ENCODE measurements around the gene HTR2A.
A peak's percentile ranks its signal among the peaks of the same experiment; 100 is the strongest.

Gene HTR2A

DNA sequence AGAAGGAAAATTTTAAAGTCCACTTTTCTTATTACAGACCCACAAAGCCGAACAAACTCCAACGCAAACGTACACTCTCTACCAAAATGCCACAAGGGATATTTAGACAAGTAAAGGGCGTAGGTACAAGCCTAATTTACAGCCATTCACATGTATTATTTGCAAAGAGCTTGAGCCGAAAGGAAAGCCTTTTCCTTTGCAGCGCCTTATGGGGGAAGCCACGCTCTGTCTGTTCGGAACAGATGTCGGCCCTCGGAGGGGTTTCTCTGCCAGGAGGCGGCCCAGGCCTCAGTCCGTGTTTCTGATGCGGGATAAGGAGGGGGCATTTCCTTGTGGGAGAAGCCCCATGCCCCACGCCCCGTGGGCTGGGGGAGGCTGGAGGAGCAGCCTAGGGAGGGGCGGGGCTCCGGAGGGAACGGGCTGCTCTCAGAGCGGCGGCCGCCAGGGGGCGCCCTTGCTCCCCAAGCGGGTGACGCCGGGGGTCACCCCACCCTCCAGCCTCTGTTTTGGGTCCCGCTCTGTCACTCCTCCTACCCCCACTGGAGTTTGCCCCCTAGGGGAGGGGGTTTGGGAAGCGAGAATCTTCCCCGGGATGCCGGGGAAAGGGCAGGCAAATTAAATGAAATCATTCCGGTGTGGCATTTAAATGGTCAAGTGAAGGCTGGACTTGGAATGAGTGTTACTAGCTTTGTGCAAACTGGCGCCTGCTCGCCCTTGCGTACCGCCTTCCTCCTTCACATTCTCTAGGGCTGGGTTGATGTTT lies 2.9 kb downstream of the HTR2A start:
- Mint-ChIP-seq H3K27ac (no peak overlapping the region), H3K36me3 (no peaks in the 10 kb centered on the region), H3K9me3 (no peaks in the 10 kb centered on the region), H3K4me1 (peaks cover 16% of the 10 kb centered on the region), H3K4me3 (peak overlapping the region; percentile 36)
- ATAC-seq: peak; percentile 80
- peak; percentile 66 to 84 for DNase-seq (ENCODE audit: low spot score in 2 of 2)

DNA sequence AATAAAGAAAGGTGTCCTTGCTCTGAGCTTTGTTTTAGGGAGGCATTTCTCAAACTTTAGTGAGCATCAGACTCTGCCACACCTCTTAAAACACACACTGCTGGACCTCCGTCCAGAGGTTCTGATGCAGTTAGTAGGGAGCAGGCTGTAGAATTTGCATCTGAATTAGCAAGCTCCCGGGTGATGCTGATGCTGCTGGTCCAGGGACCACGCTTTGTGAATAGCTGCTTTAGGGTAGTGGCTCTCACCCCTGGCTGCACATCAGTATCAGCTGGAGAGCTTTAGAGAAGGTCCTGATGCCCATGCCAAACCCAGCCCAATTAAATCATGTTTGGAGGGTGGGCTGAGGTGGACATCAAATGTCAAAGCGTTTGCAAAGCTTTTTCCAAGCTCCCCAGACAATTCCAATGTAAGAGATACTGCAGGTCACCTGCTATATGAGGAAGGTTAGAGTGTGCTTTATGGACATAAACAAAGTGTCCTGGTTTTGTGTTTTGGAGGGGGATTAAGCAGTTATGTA lies 3.6 kb downstream of the HTR2A start:
- H3K4me3 Mint-ChIP-seq: peak overlapping the region; percentile 36
- H3K4me1 Mint-ChIP-seq: peaks cover 16% of the 10 kb centered on the region
- H3K9me3 Mint-ChIP-seq: no peaks in the 10 kb centered on the region
- DNase-seq (ENCODE audit: low spot score in 2 of 2): no peak
- H3K27ac Mint-ChIP-seq: no peak overlapping the region
- no peaks in the 10 kb centered on the region for H3K36me3 Mint-ChIP-seq
- no peak for ATAC-seq

DNA sequence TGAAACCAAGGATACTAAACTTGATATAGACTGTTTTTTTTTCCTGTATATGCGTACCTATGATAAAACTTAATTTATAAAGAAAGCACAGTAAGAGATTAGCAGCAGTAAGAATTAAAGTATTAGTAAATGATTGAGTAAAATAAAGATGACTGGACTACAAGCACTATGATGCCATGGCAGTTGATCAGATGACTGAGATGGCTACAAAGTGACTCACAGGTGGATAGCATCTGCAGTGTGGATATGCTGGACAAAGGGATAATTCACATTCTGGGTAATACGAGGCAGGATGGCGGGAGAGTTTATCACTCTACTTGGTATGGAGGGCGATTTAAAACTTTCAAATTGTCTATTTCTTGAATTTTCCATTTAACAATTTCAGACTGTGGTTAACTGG lies 11.8 kb downstream of the HTR2A start:
- H3K27ac Mint-ChIP-seq: no peak overlapping the region
- no peaks in the 10 kb centered on the region for H3K9me3 Mint-ChIP-seq
- no peaks in the 10 kb centered on the region for H3K4me1 Mint-ChIP-seq
- no peak overlapping the region for H3K4me3 Mint-ChIP-seq
- no peak for ATAC-seq
- DNase-seq (ENCODE audit: low spot score in 2 of 2): no peak
- no peaks in the 10 kb centered on the region for H3K36me3 Mint-ChIP-seq

DNA sequence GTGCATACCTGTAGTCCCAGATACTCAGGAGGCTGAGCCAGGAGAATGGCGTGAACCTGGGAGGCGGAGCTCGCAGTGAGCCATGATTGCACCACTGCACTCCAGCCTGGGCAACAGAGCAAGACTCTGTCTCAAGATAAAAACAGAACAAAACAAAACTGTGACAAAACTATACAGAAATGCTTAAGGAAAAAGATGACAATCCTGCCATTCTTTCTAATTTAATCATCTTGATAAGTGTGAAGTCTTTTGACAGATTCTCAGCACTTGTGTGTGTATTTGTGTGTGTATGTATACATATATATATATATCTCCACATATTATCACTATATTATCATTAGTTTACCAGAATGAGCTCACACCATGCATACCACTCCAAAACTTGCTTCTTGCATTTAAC lies 12.3 kb downstream of the HTR2A start:
- Mint-ChIP-seq H3K27ac (no peak overlapping the region), H3K4me3 (no peak overlapping the region), H3K36me3 (no peaks in the 10 kb centered on the region), H3K4me1 (no peaks in the 10 kb centered on the region), H3K9me3 (no peaks in the 10 kb centered on the region)
- DNase-seq (ENCODE audit: low spot score in 2 of 2) (no peak), ATAC-seq (no peak)

DNA sequence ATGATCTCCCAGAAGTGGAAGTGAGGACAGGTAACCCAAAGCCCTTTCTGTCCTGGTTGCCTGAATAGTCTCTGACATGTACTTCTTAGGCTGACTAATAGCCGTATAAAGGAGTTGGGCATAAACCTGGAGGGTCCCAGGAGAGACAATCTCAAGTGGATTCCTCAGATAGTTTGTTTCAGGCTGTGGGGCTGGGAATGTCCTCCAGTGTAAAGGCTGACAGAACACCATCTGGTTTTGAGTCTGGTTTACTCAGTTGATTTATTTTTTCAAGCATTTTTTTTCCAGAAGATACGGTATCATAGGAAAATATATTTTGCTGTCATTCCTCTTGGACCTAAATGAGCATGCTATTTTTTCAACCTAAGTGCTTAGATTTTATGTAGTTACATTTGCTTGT lies 15.2 kb downstream of the HTR2A start:
- no peak for ATAC-seq
- no peaks in the 10 kb centered on the region for H3K4me1 Mint-ChIP-seq
- no peak overlapping the region for H3K4me3 Mint-ChIP-seq
- no peaks in the 10 kb centered on the region for H3K36me3 Mint-ChIP-seq
- H3K27ac Mint-ChIP-seq: no peak overlapping the region
- no peaks in the 10 kb centered on the region for H3K9me3 Mint-ChIP-seq
- DNase-seq (ENCODE audit: low spot score in 2 of 2): no peak

DNA sequence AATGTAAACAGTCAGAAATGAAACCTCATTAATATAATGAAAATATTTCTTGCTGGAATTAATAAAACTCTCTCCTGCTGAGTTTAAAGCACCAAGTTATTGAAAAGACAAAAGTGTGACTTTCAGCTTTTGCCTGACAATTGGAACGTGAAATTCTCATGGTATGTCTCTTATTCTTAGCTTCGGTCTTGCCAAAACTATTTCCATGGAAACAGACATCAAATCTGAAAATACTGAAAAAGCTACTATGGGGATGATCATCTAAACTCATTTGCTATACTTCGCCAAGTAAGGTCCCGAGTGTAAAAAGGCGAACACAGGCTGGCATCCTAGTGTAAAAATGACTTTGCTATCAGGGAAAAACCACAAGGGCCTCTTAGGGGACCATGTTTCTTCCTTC lies 22.8 kb downstream of the HTR2A start:
- Mint-ChIP-seq H3K27ac (no peak overlapping the region), H3K4me1 (no peaks in the 10 kb centered on the region)

DNA sequence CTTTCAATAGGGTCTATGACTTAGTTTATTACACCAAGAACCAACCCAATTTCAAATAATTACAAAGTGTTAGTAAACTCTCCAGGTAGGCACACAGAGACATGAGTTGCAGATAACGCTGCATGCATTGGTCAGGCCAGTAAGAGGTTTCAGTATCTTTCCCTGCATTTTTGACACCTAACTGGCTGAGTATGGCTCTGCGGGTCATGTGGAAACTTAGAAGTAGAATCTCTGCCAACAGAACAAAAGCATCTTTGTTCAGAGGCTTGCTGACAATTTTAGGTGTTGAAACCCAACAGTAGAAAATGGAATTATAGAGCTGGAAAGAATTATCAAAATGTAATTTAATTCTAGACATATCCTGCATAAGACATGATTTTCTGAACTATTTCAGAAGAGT lies 25.3 kb downstream of the HTR2A start:
- Mint-ChIP-seq H3K4me3 (no peak overlapping the region), H3K36me3 (no peaks in the 10 kb centered on the region), H3K4me1 (no peaks in the 10 kb centered on the region), H3K9me3 (no peaks in the 10 kb centered on the region), H3K27ac (no peak overlapping the region)
- ATAC-seq (no peak), DNase-seq (ENCODE audit: low spot score in 2 of 2) (no peak)

More for the DNA sequence above, 22.8 kb downstream of the HTR2A start:
- Mint-ChIP-seq H3K36me3 (no peaks in the 10 kb centered on the region), H3K4me3 (no peak overlapping the region), H3K9me3 (no peaks in the 10 kb centered on the region)
- DNase-seq (ENCODE audit: low spot score in 2 of 2) (no peak), ATAC-seq (no peak)

DNA sequence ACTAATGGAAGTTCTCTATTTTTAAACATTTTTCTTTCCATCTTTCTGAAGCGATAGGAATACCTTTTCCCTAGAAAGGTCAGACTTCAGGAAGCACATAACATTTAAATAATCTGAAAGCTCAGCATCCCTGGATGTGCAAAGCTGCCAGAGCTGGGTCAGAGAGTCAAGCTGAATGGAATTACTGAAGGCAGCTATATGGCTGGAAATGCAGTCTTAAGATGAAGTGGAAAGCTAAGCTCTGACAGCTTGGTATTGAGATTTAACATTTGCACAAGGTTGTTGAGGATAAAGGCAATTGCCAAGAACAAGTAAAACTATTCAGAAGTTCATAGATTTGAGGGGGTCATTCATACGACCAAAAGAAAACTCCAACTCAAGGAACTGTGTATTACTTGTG lies 28.8 kb downstream of the HTR2A start:
- no peaks in the 10 kb centered on the region for H3K4me1 Mint-ChIP-seq
- H3K27ac Mint-ChIP-seq: no peak overlapping the region
- DNase-seq (ENCODE audit: low spot score in 2 of 2) (no peak), ATAC-seq (no peak)
- H3K9me3 Mint-ChIP-seq: no peaks in the 10 kb centered on the region
- H3K36me3 Mint-ChIP-seq: no peaks in the 10 kb centered on the region
- no peak overlapping the region for H3K4me3 Mint-ChIP-seq

DNA sequence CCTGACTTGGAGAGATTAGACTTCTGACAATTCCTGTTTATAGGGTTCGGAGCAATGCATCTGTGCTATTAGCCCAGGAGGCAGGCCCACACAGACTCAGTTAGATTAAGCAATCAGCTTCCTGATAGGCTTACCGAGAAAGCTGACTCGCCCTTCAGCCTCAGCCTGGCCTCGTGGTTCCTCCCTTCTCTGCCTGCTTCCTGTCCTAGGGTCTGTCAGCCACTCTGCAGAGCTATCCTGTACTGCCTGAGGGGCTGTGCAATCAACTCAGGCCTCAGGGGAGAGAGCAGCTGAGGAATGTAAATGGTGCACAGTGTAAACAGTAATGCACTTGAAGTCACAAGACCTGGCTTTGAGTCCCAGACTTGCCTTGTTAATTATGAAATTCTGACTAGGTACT lies 30.7 kb downstream of the HTR2A start:
- peak; percentile 57 for ATAC-seq

DNA sequence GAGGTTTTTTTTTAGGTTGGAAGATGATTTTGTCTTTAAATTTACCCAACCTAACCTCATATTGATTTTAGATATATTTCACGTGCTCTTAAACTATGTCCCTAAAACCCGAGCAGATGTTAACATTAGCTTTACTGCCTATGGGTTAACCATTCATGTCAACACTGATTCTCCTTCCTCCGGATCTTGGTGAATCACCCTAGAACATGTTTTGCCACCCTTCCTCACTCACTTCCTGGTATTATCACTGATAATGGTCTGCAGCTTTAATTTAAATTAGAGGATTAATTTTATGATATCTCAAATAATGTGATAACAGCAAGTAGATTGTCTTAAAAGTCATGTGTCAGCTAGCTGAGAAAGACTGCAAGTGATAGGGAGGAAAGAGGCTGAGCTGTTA lies 31.9 kb downstream of the HTR2A start:
- no peaks in the 10 kb centered on the region for H3K36me3 Mint-ChIP-seq
- DNase-seq (ENCODE audit: low spot score in 2 of 2): no peak
- H3K9me3 Mint-ChIP-seq: no peaks in the 10 kb centered on the region
- no peak overlapping the region for H3K27ac Mint-ChIP-seq
- ATAC-seq: no peak
- no peak overlapping the region for H3K4me3 Mint-ChIP-seq
- H3K4me1 Mint-ChIP-seq: no peaks in the 10 kb centered on the region

More for the DNA sequence above, 30.7 kb downstream of the HTR2A start:
- Mint-ChIP-seq H3K4me1 (no peaks in the 10 kb centered on the region), H3K9me3 (no peaks in the 10 kb centered on the region), H3K4me3 (no peak overlapping the region), H3K36me3 (no peaks in the 10 kb centered on the region), H3K27ac (no peak overlapping the region)
- DNase-seq (ENCODE audit: low spot score in 2 of 2): no peak

DNA sequence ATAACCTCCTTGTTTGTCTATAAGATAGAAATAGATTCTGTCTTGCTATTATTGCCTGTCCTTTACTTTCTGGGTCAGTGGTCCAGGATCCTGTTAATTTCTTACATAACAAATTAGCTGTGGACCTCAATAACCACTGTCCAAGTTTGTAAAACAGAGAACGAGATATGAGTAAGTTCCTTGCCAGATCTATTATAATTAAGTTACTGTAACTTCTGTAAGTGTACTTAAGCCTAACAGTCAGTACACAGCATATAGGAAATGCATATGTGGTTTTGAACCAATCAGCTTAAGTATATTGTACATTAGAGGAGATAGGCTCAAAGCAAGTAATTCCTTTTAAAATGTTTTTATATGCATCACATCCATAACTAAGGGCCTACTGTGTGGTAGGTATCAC lies 34.9 kb downstream of the HTR2A start:
- no peak for ATAC-seq
- H3K4me1 Mint-ChIP-seq: no peaks in the 10 kb centered on the region
- no peak overlapping the region for H3K4me3 Mint-ChIP-seq
- no peaks in the 10 kb centered on the region for H3K36me3 Mint-ChIP-seq
- H3K27ac Mint-ChIP-seq: no peak overlapping the region
- DNase-seq (ENCODE audit: low spot score in 2 of 2): no peak
- no peaks in the 10 kb centered on the region for H3K9me3 Mint-ChIP-seq

DNA sequence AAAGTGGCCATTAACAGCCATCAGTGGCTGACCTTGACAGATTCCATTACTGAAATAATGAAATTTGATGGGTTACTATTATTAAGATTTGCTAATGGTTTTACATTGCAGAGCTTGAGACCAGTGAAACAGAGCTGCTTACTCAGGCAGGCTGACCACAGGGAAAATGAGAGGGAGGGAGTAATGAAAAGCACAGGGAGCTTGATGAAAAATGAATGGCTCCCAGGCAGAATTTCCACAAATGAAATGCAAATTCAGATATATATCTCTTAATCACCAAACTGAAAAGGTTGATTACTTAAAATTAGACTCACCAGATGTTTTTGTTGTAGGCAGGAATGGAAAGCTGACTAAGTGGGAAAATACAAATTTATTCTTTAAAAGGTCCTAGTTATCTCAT lies 36.1 kb downstream of the HTR2A start:
- Mint-ChIP-seq H3K4me1 (no peaks in the 10 kb centered on the region), H3K4me3 (no peak overlapping the region), H3K36me3 (no peaks in the 10 kb centered on the region), H3K27ac (no peak overlapping the region), H3K9me3 (no peaks in the 10 kb centered on the region)
- no peak for DNase-seq (ENCODE audit: low spot score in 2 of 2)
- ATAC-seq: no peak

DNA sequence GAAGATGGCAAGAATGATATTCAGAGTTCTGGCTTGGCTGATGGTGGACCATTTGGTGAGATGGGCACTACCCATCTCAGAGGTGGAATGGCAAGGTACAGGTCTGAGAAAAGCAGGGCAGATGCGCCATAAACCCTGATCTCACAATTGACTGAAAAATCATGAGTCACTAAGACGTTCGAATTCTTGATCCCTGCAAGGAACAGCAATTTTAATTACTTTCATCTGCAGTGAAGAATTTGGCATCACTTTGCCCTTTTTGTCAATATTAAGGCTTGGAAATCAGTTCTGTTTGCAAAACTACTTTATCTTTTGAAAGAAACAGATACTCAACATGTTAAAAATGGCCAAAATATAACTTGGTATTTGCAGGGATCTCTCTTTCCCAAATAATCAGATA lies 38.1 kb downstream of the HTR2A start:
- no peaks in the 10 kb centered on the region for H3K36me3 Mint-ChIP-seq
- H3K9me3 Mint-ChIP-seq: no peaks in the 10 kb centered on the region
- DNase-seq (ENCODE audit: low spot score in 2 of 2) (no peak), ATAC-seq (no peak)
- H3K4me3 Mint-ChIP-seq: no peak overlapping the region
- no peaks in the 10 kb centered on the region for H3K4me1 Mint-ChIP-seq
- H3K27ac Mint-ChIP-seq: no peak overlapping the region

DNA sequence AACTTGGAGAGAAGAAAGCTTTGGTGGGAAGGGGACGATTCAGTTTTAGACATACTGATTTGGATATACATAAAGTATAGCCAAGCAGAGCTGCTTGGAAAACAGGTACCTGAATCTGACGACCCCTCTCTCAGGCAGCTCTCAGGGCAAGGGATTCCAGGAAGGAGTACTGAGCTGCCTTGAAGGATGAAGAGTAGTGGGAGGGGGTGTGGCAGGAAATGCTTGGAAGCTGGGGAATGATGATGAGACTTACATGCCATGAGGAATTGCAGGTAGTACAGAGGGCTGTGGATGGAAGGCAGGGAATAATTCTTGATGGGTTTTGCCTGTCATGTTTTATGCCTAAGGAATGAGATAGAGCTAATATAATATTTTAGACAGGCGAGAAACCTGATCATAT lies 38.7 kb downstream of the HTR2A start:
- Mint-ChIP-seq H3K9me3 (no peaks in the 10 kb centered on the region), H3K27ac (no peak overlapping the region), H3K4me1 (no peaks in the 10 kb centered on the region), H3K36me3 (no peaks in the 10 kb centered on the region), H3K4me3 (no peak overlapping the region)
- DNase-seq (ENCODE audit: low spot score in 2 of 2) (no peak), ATAC-seq (no peak)

DNA sequence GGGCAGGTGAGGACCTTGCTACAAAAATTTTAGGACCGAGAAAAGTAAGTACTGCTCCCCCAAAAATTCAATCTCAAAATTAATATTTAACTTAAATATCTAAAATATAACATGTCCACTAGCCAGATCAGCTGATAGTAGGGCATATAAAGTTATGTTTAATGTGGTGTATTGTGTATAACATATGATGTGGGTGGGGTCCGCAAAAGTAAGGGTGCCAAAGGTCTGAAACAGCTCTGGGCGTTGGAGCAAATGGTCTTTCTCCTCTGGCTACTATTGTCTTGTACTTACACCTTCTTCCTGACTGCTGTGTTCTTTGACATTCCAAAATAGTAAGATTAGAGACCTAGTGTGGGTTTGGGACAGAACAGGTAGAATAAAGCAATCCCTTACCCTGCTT lies 41.2 kb downstream of the HTR2A start:
- Mint-ChIP-seq H3K4me3 (no peak overlapping the region), H3K9me3 (no peaks in the 10 kb centered on the region), H3K4me1 (no peaks in the 10 kb centered on the region), H3K36me3 (no peaks in the 10 kb centered on the region), H3K27ac (no peak overlapping the region)
- ATAC-seq (no peak), DNase-seq (ENCODE audit: low spot score in 2 of 2) (no peak)

DNA sequence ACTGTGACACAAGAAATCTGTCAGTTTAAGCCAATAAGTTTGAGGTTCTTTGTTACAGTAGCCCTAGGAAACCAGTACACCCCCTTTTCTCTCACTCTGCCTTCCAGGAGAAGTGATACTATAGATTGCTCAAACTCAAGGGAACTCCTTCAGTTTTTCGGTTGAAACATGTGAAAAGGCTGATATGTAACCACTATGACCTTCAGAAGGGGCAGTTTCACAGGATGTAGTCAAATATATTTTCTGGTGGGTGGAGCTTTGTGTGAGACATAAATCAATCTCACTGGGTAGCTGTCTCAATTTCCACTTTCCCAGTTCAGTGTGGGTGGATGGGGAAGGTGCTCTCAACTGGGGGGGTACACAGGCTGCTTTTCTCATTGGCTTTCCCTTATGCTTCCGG lies 41.7 kb downstream of the HTR2A start:
- no peak overlapping the region for H3K27ac Mint-ChIP-seq
- H3K4me1 Mint-ChIP-seq: no peaks in the 10 kb centered on the region
- H3K4me3 Mint-ChIP-seq: no peak overlapping the region
- ATAC-seq: no peak
- no peaks in the 10 kb centered on the region for H3K9me3 Mint-ChIP-seq
- no peaks in the 10 kb centered on the region for H3K36me3 Mint-ChIP-seq
- DNase-seq (ENCODE audit: low spot score in 2 of 2): no peak

DNA sequence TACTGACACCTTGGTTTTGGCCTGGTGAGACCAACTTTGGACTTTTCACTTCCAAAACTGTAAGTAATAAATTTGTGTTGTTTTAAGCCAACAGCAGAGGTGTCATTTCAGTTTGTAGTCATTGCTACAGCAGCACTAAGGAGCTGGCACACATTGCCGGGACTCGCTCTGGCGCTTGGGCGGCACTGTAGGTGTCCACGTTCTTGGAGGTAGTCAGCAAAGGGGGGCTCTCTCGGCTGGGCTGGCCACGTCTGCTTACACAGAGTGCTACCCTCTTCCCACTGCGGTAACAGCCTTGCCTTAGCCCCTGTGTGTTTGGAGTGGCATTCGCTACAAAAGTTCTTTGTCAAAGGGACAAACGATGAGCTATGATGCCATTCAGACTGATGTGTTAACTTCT lies 44.7 kb downstream of the HTR2A start:
- no peak for DNase-seq (ENCODE audit: low spot score in 2 of 2)
- H3K4me3 Mint-ChIP-seq: no peak overlapping the region
- H3K36me3 Mint-ChIP-seq: no peaks in the 10 kb centered on the region
- peak; percentile 31 for ATAC-seq
- no peak overlapping the region for H3K27ac Mint-ChIP-seq
- H3K4me1 Mint-ChIP-seq: no peaks in the 10 kb centered on the region
- no peaks in the 10 kb centered on the region for H3K9me3 Mint-ChIP-seq

Measured in stimulated activated effector memory CD8-positive, alpha-beta T cell treated with anti-CD3 and anti-CD28 coated beads, Interleukin-12 subunit alpha, Interleukin-12 subunit beta, amount 100 ng/mL, for 72 hours (primary cell).